H9 (cell line): Measurements from ENCODE around the gene TGFA. TPM values are rescaled to one million over a fixed set of nuclear protein-coding genes. Genes with fewer than 3 reads are reported as not detected.

ENCODE experiments used
- DNase-seq: peaks from one replicate; pipeline ENCODE4 v3.0.0-alpha.2; 2017
- H2AFZ ChIP-seq: one replicate; pipeline ENCODE4 v1.6.1; 2013; ENCODE audit warnings: mild to moderate bottlenecking, low read length, control low read depth, moderate library complexity
- H2AK5ac ChIP-seq: 2 replicates; pipeline ENCODE4 v1.6.1; 2013; ENCODE audit warnings: low read length, control low read depth, mixed read lengths; ENCODE audit not compliant: insufficient read length
- H2BK120ac ChIP-seq: one replicate; pipeline ENCODE4 v1.6.1; 2013; ENCODE audit warnings: low read depth, mild to moderate bottlenecking, low read length, control low read depth, inconsistent platforms; ENCODE audit not compliant: poor library complexity, severe bottlenecking
- H2BK12ac ChIP-seq: 2 replicates; pipeline ENCODE4 v1.6.1; 2013; ENCODE audit warnings: low read length, control low read depth, mixed read lengths, low read depth; ENCODE audit not compliant: insufficient read length
- H2BK15ac ChIP-seq: 2 replicates; pipeline ENCODE4 v1.6.1; 2013; ENCODE audit warnings: low read depth, low read length, control low read depth
- H2BK20ac ChIP-seq: one replicate; pipeline ENCODE4 v1.6.1; 2013; ENCODE audit warnings: low read depth, mild to moderate bottlenecking, low read length, control low read depth, inconsistent platforms; ENCODE audit not compliant: poor library complexity, severe bottlenecking
- H2BK5ac ChIP-seq: 2 replicates; pipeline ENCODE4 v1.6.1; 2013; ENCODE audit warnings: low read length, control low read depth, mixed read lengths; ENCODE audit not compliant: insufficient read length
- H3K14ac ChIP-seq: 2 replicates; pipeline ENCODE4 v1.6.1; 2013; ENCODE audit warnings: low read length, control low read depth; ENCODE audit not compliant: insufficient read depth
- H3K18ac ChIP-seq: 2 replicates; pipeline ENCODE4 v1.6.1; 2013; ENCODE audit warnings: low read depth, mild to moderate bottlenecking, mixed read lengths, low read length, control low read depth; ENCODE audit not compliant: insufficient read length
- H3K23ac ChIP-seq: 2 replicates; pipeline ENCODE4 v1.6.1; 2013; ENCODE audit warnings: low read length, control low read depth, mixed read lengths, low read depth; ENCODE audit not compliant: insufficient read length
- H3K23me2 ChIP-seq: 2 replicates; pipeline ENCODE4 v1.6.1; 2013; ENCODE audit warnings: low read depth, mild to moderate bottlenecking, mixed read lengths, low read length, control low read depth; ENCODE audit not compliant: insufficient read length, poor library complexity, severe bottlenecking
- H3K27ac ChIP-seq: 2 replicates; pipeline ENCODE4 v1.5.1; 2013; ENCODE audit warnings: low read length, control low read depth, mixed read lengths, low read depth; ENCODE audit not compliant: insufficient read length
- H3K27me3 ChIP-seq: 2 replicates; pipeline ENCODE4 v1.6.1; 2013; ENCODE audit warnings: low read length, control low read depth, inconsistent platforms; ENCODE audit not compliant: insufficient read depth
- H3K4ac ChIP-seq: 2 replicates; pipeline ENCODE4 v1.6.1; 2013; ENCODE audit warnings: low read depth, mild to moderate bottlenecking, control low read depth, inconsistent platforms, low read length, moderate library complexity
- H3K4me1 ChIP-seq: 2 replicates; pipeline ENCODE4 v1.6.1; 2013; ENCODE audit warnings: low read length, control low read depth, inconsistent platforms; ENCODE audit not compliant: insufficient read depth
- H3K4me2 ChIP-seq: 2 replicates; pipeline ENCODE4 v1.6.1; 2013; ENCODE audit warnings: low read length, control low read depth, mixed read lengths; ENCODE audit not compliant: insufficient read length, insufficient read depth
- H3K56ac ChIP-seq: 2 replicates; pipeline ENCODE4 v1.6.1; 2013; ENCODE audit warnings: low read depth, mild to moderate bottlenecking, mixed read lengths, low read length, control low read depth; ENCODE audit not compliant: insufficient read length
- H3K79me1 ChIP-seq: 2 replicates; pipeline ENCODE4 v1.6.1; 2013; ENCODE audit warnings: low read depth, mild to moderate bottlenecking, moderate library complexity, low read length, control low read depth, inconsistent platforms; ENCODE audit not compliant: insufficient read depth, poor library complexity, severe bottlenecking
- H3K79me2 ChIP-seq: 2 replicates; pipeline ENCODE4 v1.6.1; 2013; ENCODE audit warnings: low read length, control low read depth, inconsistent platforms; ENCODE audit not compliant: insufficient read depth
- H3K9ac ChIP-seq: 2 replicates; pipeline ENCODE4 v1.6.1; 2013; ENCODE audit warnings: low read length, control low read depth, mixed read lengths; ENCODE audit not compliant: insufficient read length; ENCODE audit errors: extremely low read depth
- H3K9me3 ChIP-seq: one replicate; pipeline ENCODE4 v1.6.1; 2013; ENCODE audit warnings: low read depth, low read length, inconsistent platforms; ENCODE audit not compliant: control insufficient read depth
- H3T11ph ChIP-seq: one replicate; pipeline ENCODE4 v1.6.1; 2013; ENCODE audit warnings: mild to moderate bottlenecking, low read length, control low read depth, inconsistent platforms
- H4K20me1 ChIP-seq: one replicate; pipeline ENCODE4 v1.6.1; 2013; ENCODE audit not compliant: control insufficient read depth, insufficient read length, insufficient read depth
- H4K5ac ChIP-seq: 2 replicates; pipeline ENCODE4 v1.6.1; 2013; ENCODE audit warnings: low read depth, mild to moderate bottlenecking, mixed read lengths, low read length, control low read depth; ENCODE audit not compliant: insufficient read length
- H4K8ac ChIP-seq: replicated peaks from 2 replicates; pipeline ENCODE4 v1.6.1; 2013; ENCODE audit warnings: low read length, control low read depth, mixed read lengths, low read depth; ENCODE audit not compliant: insufficient read length
- H4K91ac ChIP-seq: 2 replicates; pipeline ENCODE4 v1.6.1; 2013; ENCODE audit warnings: low read depth, mild to moderate bottlenecking, moderate library complexity, mixed read lengths, low read length, control low read depth; ENCODE audit not compliant: insufficient read length
- H3K27ac Mint-ChIP-seq, 3 experiments: 2 replicates in 2 of 3; 3 replicates in 1 of 3; pipeline ENCODE4 v1.8.0; 2020 to 2021; ENCODE audit warnings: mixed read lengths in 3 of 3, mild to moderate bottlenecking in 1 of 3, moderate library complexity in 1 of 3
- H3K27me3 Mint-ChIP-seq: 2 replicates; pipeline ENCODE4 v1.8.0; 2021; ENCODE audit warnings: low read depth, mild to moderate bottlenecking, moderate library complexity, mixed read lengths
- H3K36me3 Mint-ChIP-seq, 3 experiments: 2 replicates in 2 of 3; 3 replicates in 1 of 3; pipeline ENCODE4 v1.8.0; 2020 to 2021; ENCODE audit warnings: low read depth in 3 of 3, mixed read lengths in 3 of 3; ENCODE audit not compliant: insufficient read depth in 1 of 3
- H3K4me1 Mint-ChIP-seq, 2 experiments: 2 replicates each; pipeline ENCODE4 v1.8.0; 2020; ENCODE audit warnings: mixed read lengths in 2 of 2
- H3K4me3 Mint-ChIP-seq, 2 experiments: 2 replicates in 1 of 2; 3 replicates in 1 of 2; pipeline ENCODE4 v1.8.0; 2020 to 2021; ENCODE audit warnings: mild to moderate bottlenecking in 2 of 2, mixed read lengths in 2 of 2, moderate library complexity in 1 of 2
- H3K9me3 Mint-ChIP-seq, 2 experiments: 2 replicates in 1 of 2; 3 replicates in 1 of 2; pipeline ENCODE4 v1.8.0; 2020; ENCODE audit warnings: mild to moderate bottlenecking in 2 of 2, mixed read lengths in 2 of 2, moderate library complexity in 1 of 2
- CTCF ChIP-seq: fragments of 200-600 bp; sonication (generic); conservative IDR thresholded peaks from 3 replicates; pipeline ENCODE4 v1.8.0; 2021; ENCODE audit warnings: antibody characterized with exemption, mild to moderate bottlenecking
- WGBS: extraction: QIAGEN DNeasy Blood & Tissue Kit; methylation state at CpG from one replicate; pipeline ENCODE4 v1.1.7; 2013; ENCODE audit warnings: missing lambda C conversion rate, low lambda C conversion rate, mixed read lengths; ENCODE audit not compliant: insufficient read length; ENCODE audit errors: extremely low coverage; 5-methylcytosine and 5-hydroxymethylcytosine counted together
- total RNA-seq: library from RNA; stranded (reverse); gene quantifications from 2 replicates; pipeline ENCODE4 v1.2.1, GENCODE V29; 2021

Gene TGFA
- total RNA-seq, 1 experiment from 2014 or later, result 3.3 TPM

- H3K9me3 ChIP-seq, result no peaks in the 10 kb centered on the region
- H4K91ac ChIP-seq, result no peak overlapping the region
- H2BK15ac ChIP-seq, result no peak overlapping the region
- no peak for DNase-seq
- H3K27ac ChIP-seq, result no peak overlapping the region
- H2AFZ ChIP-seq, result no peak overlapping the region
- H3K27me3 ChIP-seq, result no peaks in the 10 kb centered on the region
- H3K4me2 ChIP-seq, result no peak overlapping the region
- Mint-ChIP-seq H3K27ac (no peak overlapping the region), H3K36me3 (no peaks in the 10 kb centered on the region), H3K4me1 (peaks cover 11% of the 10 kb centered on the region in 2 experiments), H3K27me3 (peaks cover 3% of the 10 kb centered on the region; the same call in 1 of the 2 replicates), H3K9me3 (no peaks in the 10 kb centered on the region), H3K4me3 (no peak overlapping the region)
- no peak overlapping the region for H3K18ac ChIP-seq
- no peak overlapping the region for H4K5ac ChIP-seq
- H3K79me2 ChIP-seq, result no peaks in the 10 kb centered on the region
- no peaks in the 10 kb centered on the region for H3K23me2 ChIP-seq
- no peak overlapping the region for H3K4ac ChIP-seq
- H4K8ac ChIP-seq, result no peak overlapping the region
- no CpG with 5 or more reads among the region's 5 CpGs for WGBS
- no peak overlapping the region for H3K56ac ChIP-seq
- no peak overlapping the region for H2AK5ac ChIP-seq
- no peaks in the 10 kb centered on the region for H4K20me1 ChIP-seq
- H3K9ac ChIP-seq, result no peak overlapping the region
- H3K14ac ChIP-seq, result no peak overlapping the region
- H3K79me1 ChIP-seq, result no peaks in the 10 kb centered on the region
- H2BK20ac ChIP-seq, result no peak overlapping the region
- no peak overlapping the region for H3T11ph ChIP-seq
- H3K4me1 ChIP-seq, result 0 out of 2 replicates have a peak, but pooled peaks cover 4% of the 10 kb centered on the region
- no peak overlapping the region for H2BK12ac ChIP-seq
- no peak overlapping the region for H2BK5ac ChIP-seq
- TF ChIP-seq CTCF, result no peak
- H3K23ac ChIP-seq, result no peak overlapping the region
- H2BK120ac ChIP-seq, result no peak overlapping the region
Measured at GRCh38 chr2:70490381-70490780, 63.2 kb downstream of the TGFA start.
